NB4 (cell line): ENCODE measurements around the gene RAB11FIP3.

ENCODE experiments used
- DNase-seq: peaks from one replicate; pipeline ENCODE4 v3.0.0; 2010; ENCODE audit warnings: low read depth
- H3K4me3 ChIP-seq: one replicate; pipeline ENCODE4 v1.5.1; 2011; ENCODE audit warnings: mild to moderate bottlenecking, low read depth, low read length, moderate library complexity
- CTCF ChIP-seq: IDR thresholded peaks from one replicate; pipeline ENCODE4 v1.5.1; 2012; ENCODE audit warnings: low read depth, low read length
- MAX ChIP-seq: IDR thresholded peaks from 2 replicates; pipeline ENCODE4 v1.6.1; 2011; ENCODE audit warnings: low read depth, low read length
- MYC ChIP-seq: IDR thresholded peaks from 2 replicates; pipeline ENCODE4 v1.6.1; 2011; ENCODE audit warnings: low read depth, low read length
- POLR2A ChIP-seq: IDR thresholded peaks from 2 replicates; pipeline ENCODE4 v1.6.1; 2011; ENCODE audit warnings: mild to moderate bottlenecking; ENCODE audit not compliant: insufficient read length; ENCODE audit errors: extremely low read depth

The RAB11FIP3 gene

GRCh38 chr16:554640-555365 is 129.4 kb downstream of the RAB11FIP3 start:
- no peak for DNase-seq
- TF ChIP-seq MAX: no peak
- TF ChIP-seq MYC: no peak
- no peak for TF ChIP-seq POLR2A
- TF ChIP-seq CTCF: no peak
- H3K4me3 ChIP-seq: no peak overlapping the region

GRCh38 chr16:555528-556473 is 130.4 kb downstream of the RAB11FIP3 start:
- no peak for TF ChIP-seq POLR2A
- no peak for TF ChIP-seq MYC
- TF ChIP-seq CTCF: no peak
- no peak for TF ChIP-seq MAX
- no peak overlapping the region for H3K4me3 ChIP-seq
- no peak for DNase-seq

- TF ChIP-seq CTCF (no peak), MAX (no peak), POLR2A (no peak), MYC (no peak)
- no peak overlapping the region for H3K4me3 ChIP-seq
- DNase-seq: no peak
These were observed 131.2 kb downstream of the RAB11FIP3 start for GRCh38 chr16:556474-557173.

- H3K4me3 ChIP-seq: no peak overlapping the region
- TF ChIP-seq MYC (no peak), CTCF (no peak), MAX (no peak), POLR2A (no peak)
- peak; percentile 57 for DNase-seq
These were observed 132.2 kb downstream of the RAB11FIP3 start for GRCh38 chr16:557463-558297.
